Left colon (tissue), 2 donors: Measurements from ENCODE around the gene OR7D2. TPM values are rescaled to one million over a fixed set of nuclear protein-coding genes. Genes with fewer than 3 reads are reported as not detected.
A peak's percentile ranks its signal among the peaks of the same experiment; 100 is the strongest.
"Not testable (repeated sequence)": the region's sequence is repeated elsewhere in the genome, so short reads cannot be mapped to it uniquely, and the experiment has no call there.

ENCODE experiments used
- ATAC-seq: fragments of 200-7000 bp; cut with Tn5 transposase; one replicate; pipeline ENCODE4 v1.9.1; 2020; ENCODE audit warnings: mild to moderate bottlenecking, moderate library complexity
- DNase-seq, 2 donors: peaks; one replicate each; pipeline ENCODE4 v3.0.0-alpha.2; 2020
- intact Hi-C, 2 donors: fragments of 100-400 bp; cut with DNase I in 1 of 2; cut with micrococcal nuclease in 1 of 2; formaldehyde crosslinking; loops; one replicate each; pipeline versions ENCODE4 v1.11.2 to v1.14.0; 2022; cut with DNase I, micrococcal nuclease
- total RNA-seq, 2 donors: library from RNA; stranded (reverse); fragmentation: NEBNext Ultra II Directional; extraction: Animal tissue kit (Norgen Biotek cat#: 25700); gene quantifications; one replicate each; pipeline ENCODE4 v1.2.1, GENCODE V29; 2021
- donor health status: DM: no; HTN: no; CAD: no.
- donor health status: DM: yes; HTN: yes; CAD: no.

OR7D2 gene
- total RNA-seq, 2 donors from 2014 or later: not detected

GRCh38 chr19:9187191-9187590 is 8.4 kb downstream of the OR7D2 start:
- ATAC-seq (no peak), DNase-seq (no peak)
- intact Hi-C loops: no loop called here

DNA sequence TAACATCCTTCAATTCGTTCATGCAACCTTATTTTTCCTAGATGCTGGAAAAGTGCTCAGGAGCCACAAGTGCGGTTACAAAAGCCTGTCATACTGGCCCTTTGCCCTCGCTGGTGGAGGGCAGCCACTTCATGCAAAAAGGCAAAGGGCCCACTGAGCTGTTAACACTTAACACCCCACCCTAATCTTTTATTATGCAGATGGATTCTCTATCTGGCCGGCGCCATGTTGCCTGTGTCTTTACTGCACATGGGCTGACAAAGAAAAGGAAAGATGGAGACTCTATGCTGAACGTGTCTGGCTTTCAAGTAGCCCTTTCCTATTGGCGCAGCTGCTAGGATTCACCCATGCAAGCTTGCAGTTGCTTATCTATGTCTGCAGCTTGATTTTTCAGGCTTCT is 10.8 kb downstream of the OR7D2 start:
- ATAC-seq (no peak), DNase-seq (no peak)
- intact Hi-C loops: no loop called here

- DNase-seq, ATAC-seq, intact Hi-C loops: not testable (repeated sequence)
These were observed 19.3 kb downstream of the OR7D2 start for GRCh38 chr19:9198044-9198443.

- intact Hi-C loops: no loop called here
These were observed 26.8 kb downstream of the OR7D2 start for GRCh38 chr19:9205501-9206113.

GRCh38 chr19:9219489-9219888 is 40.7 kb downstream of the OR7D2 start, which contains the start of gene OR7D4:
OR7D4 (minus strand) TSS chr19:9219589; CDS start chr19:9214837, 4,752 bp downstream.
- no peak for ATAC-seq
- DNase-seq: no peak
- intact Hi-C loops: no loop called here

More at GRCh38 chr19:9205501-9206113, 26.8 kb downstream of the OR7D2 start:
- DNase-seq (peak; percentile 36 to 73), ATAC-seq (peak; percentile 67)

Other genes starting within 250 kb of the OR7D2 start
- under 1 TPM; under 0.01 to 0.03 TPM for gene MUC16, start 168.6 kb upstream of the OR7D2 start, total RNA-seq
- gene OR1M1, start 91.9 kb upstream of the OR7D2 start, total RNA-seq: not detected
- not detected for gene OR7G2, start 71.5 kb upstream of the OR7D2 start, total RNA-seq
- gene OR7G1, start 63.2 kb upstream of the OR7D2 start, total RNA-seq: not detected
- gene OR7G3, start 52.0 kb upstream of the OR7D2 start, total RNA-seq: not detected
- gene ZNF317, start 38.6 kb upstream of the OR7D2 start, total RNA-seq: 10 to 100 TPM; 24.8 to 32.3 TPM
- gene OR7D4, start 40.6 kb downstream of the OR7D2 start, total RNA-seq: not detected
- not detected for gene OR7E24, start 72.0 kb downstream of the OR7D2 start, total RNA-seq
- 1 to 10 TPM; 3.8 to 4.3 TPM for gene ZNF699, start 130.9 kb downstream of the OR7D2 start, total RNA-seq
- 1 to 10 TPM; 3.6 to 7.8 TPM for gene ZNF559, start 145.2 kb downstream of the OR7D2 start, total RNA-seq
- under 1 TPM; 0.53 to 0.82 TPM for gene ZNF177, start 184.0 kb downstream of the OR7D2 start, total RNA-seq